Measurements from ENCODE around the gene AKR1C4. TPM values are rescaled to one million over a fixed set of nuclear protein-coding genes. Genes with fewer than 3 reads are reported as not detected.

Gene AKR1C4
- total RNA-seq, 1 experiment from 2014 or later = not detected

DNA sequence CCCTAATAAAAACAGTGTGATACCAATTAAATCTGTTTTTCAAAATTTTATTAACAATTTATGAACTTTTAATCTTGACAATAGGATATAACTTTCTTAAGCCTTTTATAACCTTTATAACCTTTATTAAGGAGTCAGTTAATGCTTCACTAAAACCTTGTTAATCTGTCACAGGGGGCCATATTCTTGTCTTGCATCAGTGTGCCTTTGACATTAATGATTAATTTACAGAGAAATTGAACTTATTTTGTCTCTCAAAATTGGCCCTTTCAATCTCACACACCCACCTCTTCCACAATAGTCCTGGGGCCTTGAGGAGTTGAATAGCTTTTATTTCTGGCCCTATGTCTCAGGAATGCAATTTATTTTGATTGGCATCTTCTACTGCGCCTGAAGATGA is 68.5 kb downstream of the AKR1C4 start:
- no peak for DNase-seq
- Mint-ChIP-seq H3K4me3 (no peak overlapping the region), H3K9me3 (peaks cover 46 to 66% of the 10 kb centered on the region in 2 experiments), H3K27ac (no peak overlapping the region), H3K4me1 (no peaks in the 10 kb centered on the region), H3K36me3 (ENCODE audit: insufficient read depth in 1 of 3, low read depth in 3 of 3) (peaks cover 0 to 15% (median 0%) of the 10 kb centered on the region in 3 experiments; a peak in 5 of 7 replicates), H3K27me3 (ENCODE audit: low read depth) (no peaks in the 10 kb centered on the region; the same call in none of the 2 replicates)
- Histone ChIP-seq H3K9ac (ENCODE audit: extremely low read depth, insufficient read length, low read length) (no peak overlapping the region), H3K14ac (ENCODE audit: insufficient read depth, low read length) (no peak overlapping the region), H4K91ac (ENCODE audit: insufficient read length, low read depth, low read length) (no peak overlapping the region), H2AK5ac (ENCODE audit: insufficient read length, low read length) (no peak overlapping the region), H3K4ac (ENCODE audit: low read depth, low read length) (no peak overlapping the region), H3K9me3 (ENCODE audit: control insufficient read depth, low read depth, low read length) (no peaks in the 10 kb centered on the region), H3K23ac (ENCODE audit: insufficient read length, low read depth, low read length) (no peak overlapping the region), H4K8ac (replicated peaks; ENCODE audit: insufficient read length, low read depth, low read length) (no peak overlapping the region), H3K18ac (ENCODE audit: insufficient read length, low read depth, low read length) (no peak overlapping the region), H3K56ac (ENCODE audit: insufficient read length, low read depth, low read length) (no peak overlapping the region), H2BK12ac (ENCODE audit: insufficient read length, low read depth, low read length) (no peak overlapping the region), H3K79me1 (ENCODE audit: insufficient read depth, low read depth, low read length, poor library complexity, severe bottlenecking) (no peaks in the 10 kb centered on the region), H4K5ac (ENCODE audit: insufficient read length, low read depth, low read length) (no peak overlapping the region), H3T11ph (ENCODE audit: low read length) (no peak overlapping the region), H3K23me2 (ENCODE audit: insufficient read length, low read depth, low read length, poor library complexity, severe bottlenecking) (no peaks in the 10 kb centered on the region), H4K20me1 (ENCODE audit: control insufficient read depth, insufficient read depth, insufficient read length) (no peaks in the 10 kb centered on the region), H2BK20ac (ENCODE audit: low read depth, low read length, poor library complexity, severe bottlenecking) (no peak overlapping the region), H2BK120ac (ENCODE audit: low read depth, low read length, poor library complexity, severe bottlenecking) (no peak overlapping the region), H2AFZ (ENCODE audit: low read length) (no peak overlapping the region), H3K4me2 (ENCODE audit: insufficient read depth, insufficient read length, low read length) (no peak overlapping the region), H3K27me3 (ENCODE audit: insufficient read depth, low read length) (no peaks in the 10 kb centered on the region), H2BK5ac (ENCODE audit: insufficient read length, low read length) (no peak overlapping the region), H2BK15ac (ENCODE audit: low read depth, low read length) (no peak overlapping the region), H3K4me1 (ENCODE audit: insufficient read depth, low read length) (no peaks in the 10 kb centered on the region), H3K27ac (ENCODE audit: insufficient read length, low read depth, low read length) (no peak overlapping the region), H3K79me2 (ENCODE audit: insufficient read depth, low read length) (no peaks in the 10 kb centered on the region)
- WGBS (ENCODE audit: extremely low coverage, insufficient read length, low lambda C conversion rate) = no CpG with 5 or more reads among the region's 1 CpG
- TF ChIP-seq, protein P1, sequence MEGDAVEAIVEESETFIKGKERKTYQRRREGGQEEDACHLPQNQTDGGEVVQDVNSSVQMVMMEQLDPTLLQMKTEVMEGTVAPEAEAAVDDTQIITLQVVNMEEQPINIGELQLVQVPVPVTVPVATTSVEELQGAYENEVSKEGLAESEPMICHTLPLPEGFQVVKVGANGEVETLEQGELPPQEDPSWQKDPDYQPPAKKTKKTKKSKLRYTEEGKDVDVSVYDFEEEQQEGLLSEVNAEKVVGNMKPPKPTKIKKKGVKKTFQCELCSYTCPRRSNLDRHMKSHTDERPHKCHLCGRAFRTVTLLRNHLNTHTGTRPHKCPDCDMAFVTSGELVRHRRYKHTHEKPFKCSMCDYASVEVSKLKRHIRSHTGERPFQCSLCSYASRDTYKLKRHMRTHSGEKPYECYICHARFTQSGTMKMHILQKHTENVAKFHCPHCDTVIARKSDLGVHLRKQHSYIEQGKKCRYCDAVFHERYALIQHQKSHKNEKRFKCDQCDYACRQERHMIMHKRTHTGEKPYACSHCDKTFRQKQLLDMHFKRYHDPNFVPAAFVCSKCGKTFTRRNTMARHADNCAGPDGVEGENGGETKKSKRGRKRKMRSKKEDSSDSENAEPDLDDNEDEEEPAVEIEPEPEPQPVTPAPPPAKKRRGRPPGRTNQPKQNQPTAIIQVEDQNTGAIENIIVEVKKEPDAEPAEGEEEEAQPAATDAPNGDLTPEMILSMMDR (conservative IDR thresholded peaks at IDR 0.05) = no peak

All from H9 (cell line).